DMS 273 treated with DMSO at 0.1 percent for 48 hours (cell line): ENCODE measurements around the gene SH2D1A.
"Not testable (repeated sequence)": the region's sequence is repeated elsewhere in the genome, so short reads cannot be mapped to it uniquely, and the experiment has no call there.

Experiments
- DNase-seq: peaks from one replicate; lab custom pipeline; 2025; lab: John Stamatoyannopoulos, UW

Gene SH2D1A

DNA sequence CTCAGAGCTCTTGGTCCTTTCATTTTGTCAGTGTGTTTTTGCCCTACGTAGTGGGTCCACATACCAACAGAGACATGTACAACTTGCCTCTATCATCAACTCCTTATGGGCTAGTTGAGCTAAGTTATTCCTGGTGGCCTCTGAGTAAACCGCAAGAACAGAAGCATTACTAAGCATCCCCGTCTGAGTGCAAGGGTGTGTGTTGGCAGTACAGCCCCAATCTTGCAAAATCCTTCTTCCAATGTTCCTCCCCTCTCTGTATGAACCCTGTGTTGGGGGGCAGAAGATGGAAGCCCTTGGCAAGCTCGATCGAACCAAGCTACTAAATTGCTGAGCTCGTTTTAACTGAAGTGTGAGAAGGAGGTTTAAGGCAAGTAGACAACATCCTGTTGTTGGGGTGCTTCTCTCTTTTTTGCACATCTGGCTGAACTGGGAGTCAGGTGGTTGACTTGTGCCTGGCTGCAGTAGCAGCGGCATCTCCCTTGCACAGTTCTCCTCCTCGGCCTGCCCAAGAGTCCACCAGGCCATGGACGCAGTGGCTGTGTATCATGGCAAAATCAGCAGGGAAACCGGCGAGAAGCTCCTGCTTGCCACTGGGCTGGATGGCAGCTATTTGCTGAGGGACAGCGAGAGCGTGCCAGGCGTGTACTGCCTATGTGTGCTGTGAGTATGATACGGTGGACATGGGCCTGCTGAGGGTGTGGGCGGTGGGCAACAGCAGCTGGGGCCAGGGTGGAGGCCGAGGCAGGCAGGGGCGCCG lies at the start of gene SH2D1A:
TSS of gene SH2D1A (plus strand) at position 447 of the 760 bp plus-strand sequence. CDS start at position 527, 80 bp downstream.
- no peak for DNase-seq

DNA sequence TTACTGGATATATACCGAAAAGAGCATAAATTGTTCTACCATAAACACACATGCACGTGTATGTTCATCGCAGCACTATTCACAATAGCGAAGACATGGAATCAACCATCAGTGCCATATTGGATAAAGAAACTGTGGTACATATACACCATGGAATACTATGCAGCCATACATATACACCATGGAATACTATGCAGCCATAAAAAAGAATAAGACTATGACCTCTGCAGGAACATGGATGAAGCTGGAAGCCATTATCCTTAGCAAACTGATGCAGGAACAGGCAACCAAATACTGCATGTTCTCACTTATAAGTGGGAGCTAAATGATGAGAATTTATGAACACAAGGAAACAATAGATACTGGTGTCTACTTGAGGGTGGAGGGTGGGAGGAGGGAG lies 47.0 kb upstream of the SH2D1A start:
- DNase-seq = not testable (repeated sequence)

DNA sequence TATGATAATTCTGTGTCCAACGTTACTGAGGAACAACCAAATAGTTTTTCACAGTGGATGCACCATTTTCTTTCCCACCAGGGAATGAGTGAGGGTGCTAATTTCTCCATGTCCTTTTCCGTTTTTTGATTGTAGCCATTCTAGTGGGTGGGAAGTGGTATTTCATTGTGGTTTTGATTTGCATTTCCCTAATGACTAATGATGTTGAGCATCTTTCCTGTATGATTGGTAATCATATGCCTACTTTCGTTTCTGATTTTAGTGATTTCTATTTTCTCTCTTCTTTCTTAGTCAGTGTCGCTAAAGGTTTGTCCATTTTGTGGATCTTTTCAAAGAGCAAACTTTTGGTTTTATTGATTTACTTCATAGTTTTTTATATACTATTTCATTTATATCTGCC lies 46.0 kb upstream of the SH2D1A start:
- DNase-seq = no peak

DNA sequence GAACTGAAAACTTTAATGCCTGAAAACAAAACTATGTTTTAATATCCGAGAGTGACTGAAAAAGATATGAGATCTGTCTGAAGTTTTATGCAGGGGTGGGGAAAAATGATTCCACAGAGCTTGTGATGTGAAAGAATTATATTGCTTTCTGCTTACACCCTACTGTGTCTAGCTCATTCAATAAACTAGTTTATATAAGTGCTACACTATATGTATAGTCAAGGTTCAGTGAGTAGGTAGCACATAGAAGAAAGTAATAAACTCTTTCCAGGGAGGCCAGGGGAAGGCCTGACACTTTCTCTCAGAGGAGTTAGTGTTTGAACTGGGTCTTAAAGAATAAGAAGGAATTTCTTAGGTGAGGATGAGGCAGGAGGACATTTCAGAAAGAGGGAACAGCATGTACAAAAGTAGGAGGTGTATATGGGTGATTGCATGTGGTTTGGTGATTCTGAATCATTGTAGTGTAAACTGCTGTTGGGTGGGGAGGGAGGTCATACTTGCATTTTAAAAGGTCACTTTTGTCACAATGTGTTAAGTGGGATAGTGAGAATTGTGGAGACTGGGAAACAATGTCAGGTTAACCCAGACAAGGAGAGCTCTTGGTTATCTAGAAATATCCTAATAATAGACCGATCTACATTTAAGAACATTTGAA lies 39.0 kb upstream of the SH2D1A start:
- no peak for DNase-seq

DNA sequence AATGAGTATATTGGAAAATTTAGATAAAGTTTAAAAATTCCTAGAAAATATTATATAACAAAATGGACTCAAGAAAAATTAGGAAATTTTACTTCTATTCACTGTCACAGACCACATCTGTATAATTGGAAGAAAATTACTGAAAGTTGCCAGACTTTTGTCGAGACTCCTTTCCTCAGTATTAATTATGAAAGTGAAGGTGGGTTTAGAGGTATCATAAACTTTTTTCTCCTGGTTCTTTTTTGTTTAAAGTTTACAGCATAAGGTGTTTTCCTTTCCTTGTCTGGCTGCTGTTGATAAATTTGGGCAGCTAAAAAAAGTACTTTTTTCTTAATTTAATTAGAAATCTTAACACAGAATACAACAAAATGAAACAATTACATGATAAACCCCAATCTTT lies 20.6 kb upstream of the SH2D1A start:
- no peak for DNase-seq

DNA sequence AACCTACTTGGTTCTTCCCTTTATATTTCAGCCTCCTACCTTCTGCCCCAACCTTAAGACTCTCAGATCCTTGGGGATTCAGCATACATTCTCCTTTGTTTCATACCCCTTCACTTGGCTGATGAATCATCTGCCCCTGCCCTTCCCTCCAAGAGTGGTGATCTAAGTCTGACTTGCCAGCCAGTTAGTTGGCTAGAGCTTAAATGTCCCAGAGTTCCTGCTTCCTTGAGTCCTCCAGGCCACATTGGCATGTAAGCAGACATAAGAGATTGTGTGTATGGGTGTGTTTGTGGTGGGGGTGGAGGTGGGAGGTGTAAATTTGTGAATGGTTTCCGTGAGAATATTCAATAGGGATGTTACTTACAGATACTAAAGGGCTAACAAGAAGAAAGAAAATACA lies 17.6 kb upstream of the SH2D1A start:
- no peak for DNase-seq

DNA sequence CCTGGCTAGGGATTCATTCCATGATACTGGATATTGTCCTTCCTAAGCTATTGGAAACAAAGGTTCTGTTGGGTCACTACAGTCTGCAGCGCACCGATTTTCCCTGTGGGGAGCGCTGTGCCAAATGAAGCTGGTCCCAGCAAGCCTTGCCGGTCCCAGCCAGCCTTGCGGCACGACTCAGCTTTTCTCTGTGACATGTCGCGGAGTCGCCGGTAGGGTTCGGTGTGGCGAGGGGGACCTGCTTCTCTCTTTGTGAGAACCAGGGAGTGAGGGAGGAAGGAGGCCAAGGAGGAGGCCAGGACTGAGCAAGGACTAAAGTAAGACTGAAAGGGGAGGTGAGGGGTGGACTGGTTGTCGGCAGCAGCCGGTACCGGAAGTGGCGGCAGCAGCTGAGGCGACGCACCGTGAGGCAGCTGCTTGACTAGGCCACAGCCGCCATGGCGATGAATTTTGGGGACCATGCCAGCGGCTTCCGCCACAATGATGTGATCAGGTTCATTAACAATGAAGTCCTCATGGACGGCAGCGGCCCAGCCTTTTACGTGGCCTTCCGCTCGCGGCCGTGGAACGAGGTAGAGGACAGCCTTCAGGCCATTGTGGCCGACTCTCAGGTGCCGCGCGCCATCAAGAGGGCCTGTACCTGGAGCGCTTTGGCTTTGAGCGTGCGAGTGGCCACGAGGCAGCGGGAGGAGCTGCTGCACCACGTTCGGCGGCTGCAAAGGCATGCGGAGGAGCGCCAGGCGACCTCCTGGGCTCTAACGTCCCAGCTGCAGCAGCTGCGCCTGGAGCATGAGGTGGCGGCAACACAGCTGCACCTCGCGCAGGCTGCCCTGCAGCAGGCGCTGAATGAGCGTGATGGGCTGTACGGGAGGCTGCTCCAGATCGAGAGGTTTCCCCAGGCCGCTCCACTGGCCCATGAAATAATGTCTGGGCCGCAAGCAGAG lies 13.6 kb upstream of the SH2D1A start, which contains the start of gene TEX13D:
TSS of gene TEX13D (plus strand) at position 180 of the 944 bp plus-strand sequence. CDS start at position 438, 258 bp downstream.
- DNase-seq = no peak

DNA sequence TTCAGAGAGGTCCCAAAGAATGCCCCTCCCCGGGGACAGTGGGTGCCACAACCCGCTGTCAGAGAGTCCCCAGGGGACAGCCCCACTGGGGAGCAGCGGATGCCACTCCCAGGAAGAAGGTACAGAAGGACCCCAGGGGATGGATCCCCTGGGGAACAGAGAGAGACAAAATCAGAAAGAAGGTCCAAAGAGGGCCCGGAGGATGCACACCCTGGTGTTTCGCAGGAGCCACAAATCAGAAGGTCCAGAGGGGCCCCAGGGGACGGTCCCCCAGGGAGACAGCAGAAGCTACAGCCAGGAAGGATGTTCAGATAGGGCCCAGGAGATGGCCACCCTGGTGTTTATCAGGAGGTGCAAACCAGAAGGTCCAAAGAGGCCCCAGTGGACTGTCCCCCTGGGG lies 12.5 kb upstream of the SH2D1A start:
- DNase-seq = no peak

DNA sequence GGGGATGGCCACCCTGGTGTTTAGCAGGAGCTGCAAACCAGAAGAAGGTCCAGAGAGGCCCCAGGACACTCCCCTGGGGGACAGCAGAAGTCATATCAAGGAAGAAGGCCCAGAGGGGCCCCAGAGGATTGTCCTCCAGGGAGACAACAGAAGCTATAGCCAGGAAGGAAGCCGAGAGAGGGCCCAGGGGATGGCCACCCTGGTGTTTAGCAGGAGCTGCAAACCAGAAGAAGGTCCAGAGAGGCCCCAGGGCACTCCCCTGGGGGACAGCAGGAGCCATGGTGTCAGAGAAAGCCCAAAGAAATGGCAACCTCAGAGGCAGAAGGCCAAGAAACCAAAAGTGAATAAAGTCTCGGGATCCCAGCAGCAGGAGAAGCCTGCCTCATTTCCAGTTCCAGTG lies 11.8 kb upstream of the SH2D1A start:
- DNase-seq = not testable (repeated sequence)

DNA sequence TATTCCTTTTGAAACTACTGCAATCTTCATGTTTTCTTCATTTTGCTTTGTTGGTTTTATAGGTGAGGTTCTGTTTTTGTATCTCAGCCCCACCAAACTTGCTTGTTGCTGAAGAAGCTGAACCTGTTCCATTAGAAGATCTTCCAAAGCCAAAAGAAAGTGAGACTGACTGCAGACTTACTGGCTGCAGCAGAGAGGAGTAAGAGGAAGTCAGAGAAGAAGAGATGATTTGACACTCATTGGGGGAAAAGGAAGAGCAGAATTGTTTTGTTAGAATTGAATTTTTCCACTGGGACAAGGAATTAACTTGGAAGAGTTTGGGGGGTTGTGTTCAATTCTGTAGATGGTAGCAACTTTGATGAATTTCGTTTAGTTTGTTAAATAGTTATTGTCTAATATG lies 10.8 kb upstream of the SH2D1A start:
- DNase-seq = no peak

DNA sequence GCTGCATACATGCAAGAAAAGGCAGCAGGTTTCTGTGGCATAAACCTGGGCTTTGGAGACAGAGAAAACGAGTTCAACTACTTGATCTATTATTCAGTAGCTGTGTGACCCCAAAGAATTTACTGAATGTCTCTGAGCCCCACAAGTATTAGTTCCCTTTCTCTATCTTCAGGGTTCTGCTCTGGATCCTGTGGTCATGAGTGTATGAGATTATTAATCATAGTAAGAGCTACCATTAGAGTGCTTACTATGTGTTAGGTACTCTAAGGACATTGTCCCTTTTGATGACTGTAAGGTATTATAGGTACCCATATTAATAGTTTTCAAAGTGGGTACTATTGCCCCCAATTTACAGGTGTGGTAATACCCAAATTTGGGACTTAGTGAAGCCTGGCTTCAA lies 8.4 kb upstream of the SH2D1A start:
- no peak for DNase-seq

DNA sequence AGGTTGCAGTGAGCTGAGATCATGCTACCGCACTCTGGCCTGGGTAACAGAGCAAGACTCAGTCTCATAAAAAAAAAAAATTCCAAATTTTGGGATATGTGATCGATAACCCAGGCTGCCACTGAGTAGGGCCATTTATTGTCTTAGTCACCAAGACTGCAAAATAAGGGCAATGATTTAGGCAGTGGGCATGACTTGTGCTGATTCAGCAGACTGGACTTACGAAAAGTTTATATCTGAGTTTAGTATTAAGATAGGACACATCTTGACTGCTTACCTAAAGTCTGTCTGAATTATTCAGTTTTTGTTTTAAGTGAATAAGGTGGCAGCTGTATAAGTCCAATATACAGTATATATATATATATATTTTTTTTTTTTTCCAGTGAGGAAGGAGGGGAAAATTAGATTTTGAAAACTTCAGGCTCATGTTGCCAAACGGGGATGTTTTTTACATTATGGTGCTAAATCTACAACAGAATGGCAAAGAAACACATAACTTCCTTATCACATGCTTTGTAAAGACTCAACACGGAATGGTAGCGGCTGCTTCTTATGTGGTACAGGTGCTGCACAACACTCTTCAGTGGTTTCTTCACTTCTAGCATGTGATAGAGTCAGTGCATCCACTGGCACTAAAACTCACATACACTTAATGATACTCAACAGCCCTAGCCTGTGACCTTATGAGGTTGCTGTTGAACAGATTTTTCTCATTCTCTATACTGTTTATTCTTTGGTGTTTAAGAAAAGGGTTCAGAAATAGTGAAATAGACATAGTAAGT lies 7.4 kb upstream of the SH2D1A start:
- no peak for DNase-seq

DNA sequence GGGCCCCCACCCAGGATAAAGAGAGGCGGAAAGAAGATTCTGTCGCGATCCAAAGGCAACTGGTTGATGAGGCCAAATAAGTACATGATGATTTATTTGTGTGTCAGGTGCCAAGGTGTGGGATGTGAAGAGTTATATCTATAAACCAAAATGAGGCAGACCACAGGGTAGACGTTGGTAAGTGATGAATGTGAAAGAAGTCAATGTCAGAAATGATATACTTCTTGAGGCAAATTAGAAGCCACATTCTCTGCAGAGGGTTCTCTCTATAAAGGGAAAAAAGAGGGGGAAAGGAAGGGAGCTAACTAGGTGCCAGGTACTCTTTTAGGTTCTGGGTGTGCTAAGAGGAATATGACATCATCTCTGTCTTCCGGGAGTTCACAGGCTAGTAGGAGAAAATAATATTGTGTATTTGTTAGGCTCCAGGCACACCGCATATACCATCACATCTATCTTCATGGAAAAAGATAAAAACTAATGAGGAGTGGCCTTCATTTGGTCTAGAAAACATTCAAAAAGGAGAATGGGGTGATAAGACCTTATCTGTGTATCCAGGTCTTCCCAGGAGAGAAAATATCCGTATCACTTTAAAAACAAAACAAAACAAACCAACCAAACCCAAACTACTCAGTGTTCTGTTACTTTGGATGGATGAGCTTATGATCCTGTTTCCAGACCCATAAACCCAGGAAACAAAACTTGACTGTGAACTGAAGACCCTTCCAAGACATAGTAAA lies 4.8 kb upstream of the SH2D1A start:
- DNase-seq = no peak

DNA sequence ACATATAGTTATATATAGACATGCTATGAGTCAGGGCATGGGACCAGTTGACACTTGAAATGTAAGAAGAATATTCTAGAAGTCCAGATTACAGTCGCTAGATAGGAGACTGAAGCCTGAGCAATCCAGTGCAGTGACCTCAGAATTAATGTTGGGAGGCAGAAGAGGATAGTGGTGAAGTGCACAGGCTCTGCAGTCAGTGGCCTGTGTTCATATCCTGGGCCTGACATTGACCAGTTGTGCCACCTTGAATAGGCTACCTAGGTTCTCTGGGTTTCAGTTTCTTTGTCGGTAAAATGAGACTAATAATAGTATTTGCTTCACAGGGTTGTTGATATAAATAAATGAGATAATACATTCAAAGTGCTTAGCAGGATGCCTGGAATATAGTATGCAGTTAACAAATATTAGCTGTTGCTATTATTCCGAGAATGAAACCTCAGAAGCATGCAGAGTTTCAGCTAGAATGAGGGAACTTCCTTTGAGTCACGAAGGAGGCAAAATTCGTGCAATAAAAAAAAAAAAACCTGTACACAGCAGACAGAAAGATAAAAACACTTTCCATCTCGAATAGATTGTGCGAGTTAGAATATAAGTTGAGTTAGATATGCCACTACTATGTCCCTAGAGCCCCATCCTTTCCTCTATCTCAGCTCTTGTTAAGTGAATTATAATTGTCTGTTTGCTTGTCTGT lies 4.0 kb upstream of the SH2D1A start:
- DNase-seq = no peak

DNA sequence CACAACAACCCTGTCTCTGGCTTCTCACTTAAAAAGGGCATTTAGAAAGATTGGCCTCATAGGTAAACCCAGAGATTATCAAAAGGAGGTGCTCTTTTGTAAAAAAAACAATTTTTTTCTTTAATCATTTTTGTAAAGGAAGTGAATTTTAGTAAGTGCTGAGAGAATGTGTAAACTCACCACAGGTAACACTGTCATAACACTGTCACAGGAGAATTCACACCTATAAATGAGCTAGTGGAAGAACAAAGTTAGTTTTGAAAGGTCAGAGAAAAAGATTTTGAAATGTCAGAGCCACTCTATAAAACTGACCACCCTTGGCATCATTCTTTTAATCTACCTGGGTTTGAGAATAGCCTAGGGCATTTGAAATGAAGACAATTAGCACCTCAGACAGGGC lies 3.3 kb upstream of the SH2D1A start:
- DNase-seq = no peak

DNA sequence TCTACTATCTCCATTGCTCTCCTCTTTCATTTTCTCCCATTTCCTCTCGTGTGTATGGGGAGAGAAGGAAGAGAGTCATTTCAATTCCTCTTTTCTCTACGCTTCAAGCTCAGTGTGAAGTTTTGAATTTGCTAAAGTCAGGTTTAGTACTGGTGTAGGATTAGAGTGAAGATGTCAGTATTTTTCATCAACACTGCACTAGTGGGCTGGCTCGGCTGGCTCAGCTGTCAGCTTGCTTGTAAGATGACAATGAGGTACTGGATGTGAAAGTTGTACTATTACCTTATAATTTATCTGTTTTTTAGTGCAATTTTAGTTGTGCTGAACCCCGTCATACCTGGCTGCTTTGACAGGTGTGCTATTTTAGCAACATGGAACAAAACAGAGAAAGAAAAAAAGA lies 2.1 kb upstream of the SH2D1A start:
- no peak for DNase-seq

DNA sequence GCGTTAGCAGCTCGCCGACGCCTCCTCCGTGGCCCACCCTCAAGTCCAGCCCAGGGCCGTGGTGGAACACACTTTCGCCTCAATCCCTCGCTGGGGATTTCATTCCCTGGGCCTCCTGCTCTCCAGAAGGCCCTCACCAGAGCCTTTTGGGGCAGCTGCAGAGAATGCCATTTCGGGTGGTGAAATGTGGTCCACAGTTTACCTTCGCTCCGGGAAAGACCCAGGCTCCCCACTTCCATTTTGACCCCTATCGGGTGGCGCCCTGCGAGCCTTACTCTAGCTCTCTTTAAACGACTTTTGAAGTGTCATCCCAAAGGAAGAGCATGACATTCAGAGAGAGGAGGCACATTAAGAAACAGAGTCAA lies 496 bp downstream of the SH2D1A start:
- no peak for DNase-seq

DNA sequence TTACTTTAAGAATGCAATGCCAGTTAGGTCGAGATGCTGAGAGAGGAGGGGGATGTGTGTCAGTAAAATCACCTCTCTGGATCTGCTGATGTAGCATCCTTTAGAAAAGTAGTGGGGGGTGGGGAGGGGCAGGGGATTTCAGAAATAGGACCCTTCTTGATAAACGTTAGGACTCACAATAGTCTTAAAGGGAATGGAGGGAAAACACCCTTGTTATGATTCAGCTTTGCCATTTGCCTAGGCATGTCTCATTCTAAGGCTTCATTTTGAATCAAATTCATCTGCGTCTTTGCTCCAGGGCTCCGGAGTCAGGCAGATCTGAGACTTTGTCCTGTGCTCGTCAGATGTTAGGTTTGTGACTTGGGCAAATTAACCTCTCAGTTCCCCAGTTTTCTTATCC lies 879 bp downstream of the SH2D1A start:
- DNase-seq = no peak

DNA sequence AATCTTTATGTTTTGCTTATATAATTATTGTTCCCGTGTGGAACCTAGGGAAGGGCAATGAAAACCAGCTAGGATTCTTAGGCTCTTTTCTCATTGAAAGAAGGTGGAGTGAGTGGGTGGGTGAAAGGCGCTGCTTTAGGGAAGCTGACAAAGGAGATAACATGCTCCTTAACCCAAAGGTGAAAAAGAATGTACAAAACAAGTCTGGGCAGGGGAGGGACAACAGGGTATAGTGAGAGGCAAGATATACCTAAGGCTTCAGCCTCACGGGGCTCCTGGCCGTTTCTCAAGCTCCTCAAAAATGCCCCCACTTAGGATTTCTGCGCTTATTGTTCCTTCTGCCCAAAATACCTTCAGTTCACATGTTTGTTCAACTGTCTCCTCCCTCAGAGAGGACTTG lies 1.8 kb downstream of the SH2D1A start:
- no peak for DNase-seq

DNA sequence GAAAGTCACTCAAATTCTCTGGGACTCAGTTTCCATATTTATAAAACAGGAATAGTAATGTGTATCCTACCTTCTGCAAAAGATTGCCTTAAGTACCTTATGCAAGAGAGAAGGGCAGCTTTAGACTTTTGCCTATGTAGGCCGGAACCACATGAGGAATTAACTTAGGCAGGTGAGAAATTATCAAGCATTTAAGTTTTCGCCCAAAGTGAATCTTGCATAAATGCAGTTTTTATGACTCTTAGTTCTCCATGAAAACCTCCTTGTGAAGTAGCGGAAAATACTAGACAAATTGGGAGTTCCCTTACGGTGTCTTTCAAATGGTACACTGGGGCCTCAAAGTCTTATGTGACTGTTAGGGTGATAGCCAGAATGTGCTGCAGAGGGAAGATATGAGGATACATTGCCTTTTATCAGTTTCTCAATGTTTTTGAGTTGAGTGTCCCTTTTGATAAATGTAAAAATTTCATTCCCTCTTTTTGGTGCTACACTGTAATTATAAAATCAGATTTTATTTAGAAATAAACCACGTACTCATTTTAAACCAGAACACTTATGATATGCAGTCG lies 2.6 kb downstream of the SH2D1A start:
- no peak for DNase-seq
